ENCODE results near the gene TSC22D1. TPM values are rescaled to one million over a fixed set of nuclear protein-coding genes. Genes with fewer than 3 reads are reported as not detected.

Gene TSC22D1
- total RNA-seq, 1 donor from 2014 or later, result 18.6 TPM

DNA sequence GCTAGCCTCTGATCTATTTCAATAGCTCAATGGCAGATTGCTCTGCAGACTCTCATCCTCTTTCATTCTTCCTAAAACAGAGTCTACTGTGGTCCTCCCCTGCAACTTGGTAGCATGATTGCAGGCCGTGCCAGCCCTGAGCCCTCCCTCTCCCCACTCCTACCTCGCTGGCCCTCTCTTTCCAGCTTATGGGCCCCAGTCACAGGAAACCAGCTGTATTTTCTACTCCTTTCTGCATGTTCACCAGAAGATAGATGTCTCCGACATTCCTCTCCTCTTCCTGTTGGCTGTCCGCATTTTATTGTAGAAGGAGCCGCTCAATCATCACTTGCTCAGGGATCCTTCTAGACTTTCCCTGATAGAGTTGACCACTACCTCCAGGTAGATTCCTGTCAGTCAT is 152.3 kb downstream of the TSC22D1 start:
- Mint-ChIP-seq H3K27me3 (peaks cover 23% of the 10 kb centered on the region), H3K9me3 (no peaks in the 10 kb centered on the region), H3K27ac (no peak overlapping the region), H3K4me3 (no peak overlapping the region), H3K36me3 (ENCODE audit: low read depth) (no peaks in the 10 kb centered on the region), H3K4me1 (peaks cover 4% of the 10 kb centered on the region)
- CTCF ChIA-PET, result no interaction called here
- POLR2A ChIA-PET, result interaction anchor here (0.8 kb wide), 1 partner anchor 11 kb away, joined by 3 read pairs; no protein-coding TSS in a partner anchor
- ATAC-seq (ENCODE audit: low read depth) (no peak), DNase-seq (no peak)
- no peak for TF ChIP-seq CTCF (IDR thresholded peaks at IDR 0.05)
- intact Hi-C loops (cut with micrococcal nuclease), result no loop called here

GRCh38 chr13:44422755-44423643 is 153.1 kb downstream of the TSC22D1 start:
- no peaks in the 10 kb centered on the region for H3K9me3 Mint-ChIP-seq
- TF ChIP-seq CTCF (IDR thresholded peaks at IDR 0.05), result no peak
- POLR2A ChIA-PET, result no interaction called here
- no peak overlapping the region for H3K4me3 Mint-ChIP-seq
- no peak overlapping the region for H3K27ac Mint-ChIP-seq
- peaks cover 10% of the 10 kb centered on the region for H3K4me1 Mint-ChIP-seq
- DNase-seq, result no peak
- intact Hi-C loops (cut with micrococcal nuclease), result no loop called here
- no peaks in the 10 kb centered on the region for H3K36me3 Mint-ChIP-seq (ENCODE audit: low read depth)
- ATAC-seq (ENCODE audit: low read depth), result no peak
- peaks cover 23% of the 10 kb centered on the region for H3K27me3 Mint-ChIP-seq
- CTCF ChIA-PET, result no interaction called here

GRCh38 chr13:44421853-44422525 is 154.1 kb downstream of the TSC22D1 start:
- intact Hi-C loops (cut with micrococcal nuclease), result no loop called here
- Mint-ChIP-seq H3K36me3 (ENCODE audit: low read depth) (no peaks in the 10 kb centered on the region), H3K9me3 (no peaks in the 10 kb centered on the region), H3K27ac (no peak overlapping the region), H3K4me1 (peaks cover 16% of the 10 kb centered on the region), H3K4me3 (no peak overlapping the region), H3K27me3 (peaks cover 23% of the 10 kb centered on the region)
- DNase-seq (no peak), ATAC-seq (ENCODE audit: low read depth) (no peak)
- POLR2A ChIA-PET, result no interaction called here
- no peak for TF ChIP-seq CTCF (IDR thresholded peaks at IDR 0.05)
- CTCF ChIA-PET, result no interaction called here

DNA sequence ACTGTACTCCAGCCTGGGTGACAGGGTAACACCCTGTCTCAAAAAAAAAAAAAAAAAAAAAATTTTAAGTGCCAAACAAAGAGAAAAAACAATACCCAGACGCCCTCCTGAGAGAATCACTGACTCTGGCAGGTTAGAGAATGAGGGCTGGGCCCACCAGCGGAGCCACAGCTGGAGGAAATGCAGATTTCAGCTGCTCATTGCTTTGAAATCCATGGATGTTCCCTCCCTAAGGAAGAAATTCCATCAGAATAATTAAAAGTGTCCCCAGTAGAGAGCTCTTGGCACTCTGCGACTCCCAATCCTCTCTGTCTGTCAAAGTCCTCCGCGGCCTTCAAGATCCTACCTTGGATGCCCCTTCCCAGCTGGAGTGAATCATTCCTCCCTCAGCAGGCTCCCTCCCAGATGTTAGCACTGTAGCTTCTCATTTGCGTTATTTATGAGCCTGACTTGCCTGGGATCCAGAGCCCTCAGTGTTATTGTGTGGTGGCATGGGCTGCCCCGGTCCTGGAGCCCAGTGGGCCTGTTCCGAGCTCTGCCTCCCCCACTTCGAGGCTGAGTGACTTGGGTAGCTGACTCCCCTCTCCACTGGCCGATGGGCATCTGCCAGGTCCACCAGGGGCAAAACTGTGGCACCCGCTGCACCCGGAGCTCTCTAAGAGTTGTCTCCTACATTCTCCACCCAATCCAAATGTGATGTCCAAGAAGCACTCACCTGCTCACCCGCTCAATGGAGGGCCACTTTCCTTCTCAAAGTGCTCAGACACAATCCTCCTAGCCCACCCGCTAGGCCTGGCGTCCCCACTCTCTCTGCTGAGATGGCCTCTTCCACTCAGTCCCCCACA is 155.5 kb downstream of the TSC22D1 start:
- intact Hi-C loops (cut with micrococcal nuclease), result no loop called here
- TF ChIP-seq CTCF (IDR thresholded peaks at IDR 0.05), result no peak
- peaks cover 21% of the 10 kb centered on the region for H3K27me3 Mint-ChIP-seq
- H3K36me3 Mint-ChIP-seq (ENCODE audit: low read depth), result no peaks in the 10 kb centered on the region
- no peaks in the 10 kb centered on the region for H3K9me3 Mint-ChIP-seq
- ATAC-seq (ENCODE audit: low read depth) (no peak), DNase-seq (no peak)
- CTCF ChIA-PET, result no interaction called here
- H3K4me3 Mint-ChIP-seq, result no peak overlapping the region
- no peak overlapping the region for H3K27ac Mint-ChIP-seq
- POLR2A ChIA-PET, result interaction anchor here (0.6 kb wide), 1 partner anchor 998 kb away, joined by 5 read pairs; the partner anchor contains the start of gene SLC25A30
- H3K4me1 Mint-ChIP-seq, result peaks cover 15% of the 10 kb centered on the region

Data from activated B cell treated with CpG ODN at 0.5 μM for 24 hours (primary cell).